Cardiac muscle cell (in vitro differentiated cells and primary cell): ENCODE results near the gene C6orf120. TPM values are rescaled to one million over a fixed set of nuclear protein-coding genes. Genes with fewer than 3 reads are reported as not detected.

Experiments
- DNase-seq, 2 donors: peaks; one replicate each; pipeline versions ENCODE4 v3.0.0 to v3.0.0-alpha.2; 2010 to 2017; ENCODE audit warnings: low read depth in 1 of 2, low spot score in 1 of 2
- H3K27ac ChIP-seq: fragments of 200-600 bp; sonication (generic); 2 replicates; pipeline ENCODE4 v1.5.1; 2016
- H3K27me3 ChIP-seq: fragments of 200-600 bp; sonication (generic); 2 replicates; pipeline ENCODE4 v1.6.0; 2016; ENCODE audit warnings: control low read depth
- H3K36me3 ChIP-seq: fragments of 200-600 bp; sonication (generic); 2 replicates; pipeline ENCODE4 v1.5.1; 2016; ENCODE audit warnings: control low read depth
- H3K4me1 ChIP-seq: fragments of 200-600 bp; sonication (generic); 2 replicates; pipeline ENCODE4 v1.8.1; 2017; ENCODE audit warnings: low read depth, mild to moderate bottlenecking, mixed run types
- H3K4me3 ChIP-seq: fragments of 200-600 bp; sonication (generic); 2 replicates; pipeline ENCODE4 v1.5.1; 2016; ENCODE audit warnings: mild to moderate bottlenecking
- H3K9me3 ChIP-seq: fragments of 200-600 bp; sonication (generic); 2 replicates; pipeline ENCODE4 v1.5.1; 2017; ENCODE audit warnings: low read depth, mild to moderate bottlenecking, control low read depth
- polyA plus RNA-seq: library from polyadenylated mRNA; unstranded; fragments of >200 nt; fragmentation: Nextera tagmentation; extraction: Ambion mirVana; gene quantifications from 2 replicates; pipeline ENCODE4 v1.2.1, GENCODE V29; 2016
- total RNA-seq: library from RNA; depleted of rRNA; stranded (reverse); fragments of >200 nt; gene quantifications from 2 replicates; pipeline ENCODE4 v1.2.3, GENCODE V29; 2016
- TF ChIP-seq, protein P1 (sequence below): IDR thresholded peaks from 2 replicates; pipeline ENCODE4 v1.5.1; 2012; ENCODE audit warnings: low read depth, mild to moderate bottlenecking, low read length

C6orf120 gene
- total and polyA plus RNA-seq, 2 experiments from 2014 or later: 27.5 to 58.4 TPM

- Histone ChIP-seq H3K4me1 (peaks cover 7% of the 10 kb centered on the region), H3K27me3 (no peaks in the 10 kb centered on the region), H3K4me3 (no peak overlapping the region), H3K36me3 (peaks cover 60% of the 10 kb centered on the region), H3K27ac (no peak overlapping the region), H3K9me3 (no peaks in the 10 kb centered on the region)
- DNase-seq: no peak
- TF ChIP-seq, protein P1, sequence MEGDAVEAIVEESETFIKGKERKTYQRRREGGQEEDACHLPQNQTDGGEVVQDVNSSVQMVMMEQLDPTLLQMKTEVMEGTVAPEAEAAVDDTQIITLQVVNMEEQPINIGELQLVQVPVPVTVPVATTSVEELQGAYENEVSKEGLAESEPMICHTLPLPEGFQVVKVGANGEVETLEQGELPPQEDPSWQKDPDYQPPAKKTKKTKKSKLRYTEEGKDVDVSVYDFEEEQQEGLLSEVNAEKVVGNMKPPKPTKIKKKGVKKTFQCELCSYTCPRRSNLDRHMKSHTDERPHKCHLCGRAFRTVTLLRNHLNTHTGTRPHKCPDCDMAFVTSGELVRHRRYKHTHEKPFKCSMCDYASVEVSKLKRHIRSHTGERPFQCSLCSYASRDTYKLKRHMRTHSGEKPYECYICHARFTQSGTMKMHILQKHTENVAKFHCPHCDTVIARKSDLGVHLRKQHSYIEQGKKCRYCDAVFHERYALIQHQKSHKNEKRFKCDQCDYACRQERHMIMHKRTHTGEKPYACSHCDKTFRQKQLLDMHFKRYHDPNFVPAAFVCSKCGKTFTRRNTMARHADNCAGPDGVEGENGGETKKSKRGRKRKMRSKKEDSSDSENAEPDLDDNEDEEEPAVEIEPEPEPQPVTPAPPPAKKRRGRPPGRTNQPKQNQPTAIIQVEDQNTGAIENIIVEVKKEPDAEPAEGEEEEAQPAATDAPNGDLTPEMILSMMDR: no peak
Measured at GRCh38 chr6:169709293-169709692, 7.4 kb downstream of the C6orf120 start.

GRCh38 chr6:169710009-169710408 is 8.1 kb downstream of the C6orf120 start:
- TF ChIP-seq, protein P1: no peak
- Histone ChIP-seq H3K27ac (no peak overlapping the region), H3K4me3 (no peak overlapping the region), H3K36me3 (peaks cover 61% of the 10 kb centered on the region), H3K9me3 (no peaks in the 10 kb centered on the region), H3K4me1 (peaks cover 7% of the 10 kb centered on the region), H3K27me3 (no peaks in the 10 kb centered on the region)
- no peak for DNase-seq

DNA sequence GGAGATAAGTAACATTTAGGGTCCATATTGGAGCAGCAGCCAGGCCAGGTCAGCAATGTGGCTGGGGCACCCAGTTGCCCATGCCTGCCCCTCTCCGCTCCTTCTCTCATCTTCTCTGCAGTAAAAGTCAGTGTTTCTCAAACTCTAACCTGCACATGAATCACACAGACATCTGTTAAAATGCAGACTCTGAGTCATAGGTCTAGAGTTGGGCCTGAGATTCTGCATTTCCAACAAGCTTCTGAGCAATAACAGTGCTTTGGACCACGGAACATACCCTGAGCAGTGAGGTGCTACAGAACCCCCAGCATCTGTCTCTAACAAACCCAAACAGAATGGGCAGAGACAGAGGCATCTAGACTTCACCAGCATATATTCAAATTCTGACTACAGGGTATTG is 12.3 kb downstream of the C6orf120 start:
- Histone ChIP-seq H3K27ac (no peak overlapping the region), H3K9me3 (no peaks in the 10 kb centered on the region), H3K4me1 (no peaks in the 10 kb centered on the region), H3K27me3 (no peaks in the 10 kb centered on the region), H3K36me3 (peaks cover 75% of the 10 kb centered on the region), H3K4me3 (no peak overlapping the region)
- no peak for DNase-seq
- TF ChIP-seq, protein P1: no peak

- Histone ChIP-seq H3K4me3 (no peak overlapping the region), H3K36me3 (peaks cover 73% of the 10 kb centered on the region), H3K27me3 (no peaks in the 10 kb centered on the region), H3K4me1 (no peaks in the 10 kb centered on the region), H3K27ac (no peak overlapping the region), H3K9me3 (no peaks in the 10 kb centered on the region)
- TF ChIP-seq, protein P1: no peak
- DNase-seq: no peak
Measured at GRCh38 chr6:169714595-169714994, 12.7 kb downstream of the C6orf120 start.

DNA sequence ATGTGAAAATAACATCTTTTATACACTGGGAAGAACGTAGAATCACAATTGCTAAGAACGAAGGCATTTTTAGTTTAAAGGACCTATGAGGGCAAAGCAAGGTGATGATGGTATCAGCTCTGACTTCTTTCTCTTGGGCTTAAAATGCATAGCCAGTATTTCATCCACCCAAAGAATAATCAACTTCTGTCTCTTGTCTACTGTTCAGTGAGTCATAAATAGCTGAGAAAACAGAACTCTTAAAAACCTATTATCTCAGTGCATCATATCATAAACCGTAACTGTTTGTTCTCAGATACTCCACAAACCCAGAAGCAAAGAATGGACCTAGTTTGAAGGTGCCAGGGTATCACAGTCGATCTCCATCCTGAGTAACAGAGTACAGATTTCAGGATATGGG is 17.2 kb downstream of the C6orf120 start:
- H3K36me3 ChIP-seq: peaks cover 34% of the 10 kb centered on the region
- H3K9me3 ChIP-seq: no peaks in the 10 kb centered on the region
- TF ChIP-seq, protein P1: no peak
- H3K27me3 ChIP-seq: no peaks in the 10 kb centered on the region
- DNase-seq: no peak
- H3K27ac ChIP-seq: no peak overlapping the region
- H3K4me1 ChIP-seq: peaks cover 15% of the 10 kb centered on the region
- no peak overlapping the region for H3K4me3 ChIP-seq
